Measurements from ENCODE around the gene B4GAT1.
"Not testable (repeated sequence)": the region's sequence is repeated elsewhere in the genome, so short reads cannot be mapped to it uniquely, and the experiment has no call there.

B4GAT1 gene

DNA sequence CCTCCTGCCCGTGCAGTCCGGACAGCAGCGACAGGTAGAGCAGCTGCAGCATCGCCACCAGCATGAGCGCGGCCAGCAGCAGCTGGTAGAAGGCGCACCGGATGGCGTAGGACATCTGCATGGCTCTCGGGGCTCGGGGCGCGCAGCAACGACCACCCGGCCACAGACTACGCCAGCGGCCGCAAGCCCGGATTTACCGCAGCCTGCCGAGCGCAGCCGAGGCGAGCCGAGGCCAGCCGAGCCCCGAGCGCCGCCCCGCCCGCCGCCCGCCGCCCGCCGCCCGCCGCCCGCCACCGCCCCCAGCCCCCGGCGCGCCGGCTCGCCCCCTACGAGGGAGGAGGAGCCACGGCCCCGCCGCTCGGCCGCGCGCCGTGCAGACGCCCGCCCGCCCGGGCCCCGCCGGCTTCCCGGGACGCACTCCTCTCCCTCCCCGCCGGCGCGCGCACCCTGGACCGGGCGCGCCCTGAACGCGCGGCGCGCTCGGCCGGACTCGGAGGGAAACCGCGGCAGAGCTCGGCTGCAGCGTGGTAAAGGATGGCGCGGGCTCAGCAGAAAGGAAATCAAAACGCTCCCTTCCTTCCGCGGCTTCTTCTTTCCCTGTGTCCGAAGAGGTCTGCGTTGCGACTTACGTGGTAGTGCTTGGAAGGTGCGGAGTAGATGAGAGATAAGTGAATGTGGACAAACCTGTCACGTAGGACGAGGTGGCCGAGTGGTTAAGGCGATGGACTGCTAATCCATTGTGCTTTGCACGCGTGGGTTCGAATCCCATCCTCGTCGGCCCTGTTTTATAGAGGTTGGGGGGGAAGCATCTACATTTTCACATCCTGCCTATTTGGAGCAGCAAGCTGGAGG is at the start of gene B4GAT1:
B4GAT1 (minus strand) TSS at position 205 of the 852 bp plus-strand sequence; CDS start at position 121, 84 bp downstream.
- peak; percentile 92 for DNase-seq

DNA sequence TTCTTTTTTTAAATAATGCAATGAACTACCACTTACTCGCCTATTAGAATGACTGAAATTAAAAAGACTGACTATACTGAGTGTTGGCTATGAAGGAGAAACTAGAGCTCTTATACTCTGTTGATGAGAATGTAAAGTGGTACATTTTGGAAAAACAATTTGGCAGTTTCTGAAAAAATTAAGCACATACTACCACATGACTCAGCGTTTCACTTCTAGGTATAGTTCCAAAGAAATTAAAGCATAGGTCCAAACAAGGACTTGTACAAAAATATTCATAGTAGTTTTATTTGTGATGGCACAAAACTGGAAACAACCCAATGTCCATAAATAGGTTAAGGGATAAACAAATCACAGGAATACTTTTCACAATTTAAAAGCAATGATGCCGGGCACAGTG is 46.5 kb upstream of the B4GAT1 start:
- no peak for DNase-seq

DNA sequence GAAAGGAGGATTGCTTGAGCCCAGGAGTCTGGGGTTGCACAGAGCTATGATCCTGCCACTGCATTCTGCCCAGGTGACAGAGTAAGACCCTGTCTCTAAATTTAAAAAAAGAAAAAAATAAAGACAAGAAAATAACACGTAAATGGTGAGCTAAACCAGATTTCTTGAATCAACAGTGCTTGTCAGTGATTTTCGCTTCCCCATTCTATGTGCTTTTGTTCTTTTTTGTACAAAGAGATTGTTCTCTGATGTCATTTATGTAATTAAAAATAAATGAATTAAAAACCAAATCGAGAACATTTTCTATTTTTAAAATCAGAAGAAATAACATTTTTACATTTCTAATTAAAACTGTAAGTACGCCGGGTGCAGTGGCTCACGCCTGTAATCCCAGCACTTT is 43.9 kb upstream of the B4GAT1 start:
- no peak for DNase-seq

DNA sequence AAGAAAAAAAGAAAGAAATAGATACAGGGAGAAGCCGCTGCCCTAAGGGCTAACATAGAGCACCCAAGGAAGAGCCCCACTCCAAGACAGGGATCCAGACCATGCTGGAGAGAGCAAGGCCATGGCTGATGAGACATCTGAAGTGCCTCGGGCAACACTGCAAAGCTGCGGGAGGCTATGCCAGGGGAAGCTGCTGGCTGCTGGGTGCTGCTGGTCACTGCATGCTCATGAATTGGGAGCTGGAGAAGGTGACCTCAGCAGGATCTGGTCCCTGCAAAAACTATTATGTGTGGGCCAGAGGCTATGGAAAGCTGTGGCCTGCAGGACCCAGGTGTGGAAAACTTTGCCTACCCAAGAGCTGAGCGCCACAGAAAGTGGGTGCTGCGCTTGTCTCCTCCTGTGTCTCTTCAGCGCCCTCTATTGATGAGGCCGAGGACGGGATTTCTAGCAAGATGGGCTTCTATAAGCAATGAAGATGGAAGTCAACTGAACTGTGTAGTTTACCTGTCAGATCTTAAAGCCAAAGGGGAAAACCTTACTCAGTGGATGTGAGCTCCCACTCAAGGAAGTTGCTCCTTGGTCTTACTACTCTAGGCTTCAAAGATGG is 41.5 kb upstream of the B4GAT1 start:
- peak; percentile 52 for DNase-seq

DNA sequence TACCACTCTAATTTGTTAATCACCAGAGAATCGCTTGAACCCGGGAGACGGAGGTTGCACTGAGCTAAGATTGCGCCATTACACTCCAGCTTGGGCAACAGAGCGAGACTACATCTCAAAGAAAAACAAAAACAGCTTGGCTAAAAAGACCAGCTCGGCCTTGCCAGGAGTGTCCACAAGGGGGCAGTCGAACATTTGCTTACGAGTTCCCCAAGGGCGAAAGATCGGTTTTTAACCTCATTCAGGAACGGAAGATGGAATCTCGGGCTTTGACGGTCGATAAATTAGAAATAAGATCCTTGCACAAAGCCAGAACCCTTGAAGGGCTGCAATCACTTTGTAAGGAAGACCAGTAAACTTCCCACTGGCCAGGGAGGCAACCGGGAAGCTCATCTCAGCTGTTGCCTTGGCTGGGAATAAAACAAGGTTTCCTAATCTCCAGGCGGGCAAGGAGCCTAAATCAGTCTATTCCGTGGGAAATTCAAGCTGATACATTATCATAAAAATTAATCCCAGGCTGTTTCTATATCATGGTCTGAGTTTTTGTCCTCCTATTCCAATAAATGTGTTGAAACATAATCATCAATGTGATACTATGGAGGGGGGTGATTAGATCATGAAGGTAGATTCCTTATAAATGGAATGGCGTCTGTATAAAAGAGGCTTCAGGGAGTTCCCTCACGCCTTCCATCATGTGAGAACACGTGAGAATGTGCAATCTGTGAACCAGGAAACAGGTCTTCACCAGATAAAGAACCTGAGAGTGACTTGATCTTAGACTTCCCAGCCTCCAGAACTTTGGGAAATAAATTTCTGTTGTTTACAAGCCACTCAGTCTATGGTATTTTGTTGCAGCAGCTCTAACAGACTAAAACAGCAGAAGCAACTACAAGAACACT is 39.0 kb upstream of the B4GAT1 start:
- peak; percentile 83 for DNase-seq

DNA sequence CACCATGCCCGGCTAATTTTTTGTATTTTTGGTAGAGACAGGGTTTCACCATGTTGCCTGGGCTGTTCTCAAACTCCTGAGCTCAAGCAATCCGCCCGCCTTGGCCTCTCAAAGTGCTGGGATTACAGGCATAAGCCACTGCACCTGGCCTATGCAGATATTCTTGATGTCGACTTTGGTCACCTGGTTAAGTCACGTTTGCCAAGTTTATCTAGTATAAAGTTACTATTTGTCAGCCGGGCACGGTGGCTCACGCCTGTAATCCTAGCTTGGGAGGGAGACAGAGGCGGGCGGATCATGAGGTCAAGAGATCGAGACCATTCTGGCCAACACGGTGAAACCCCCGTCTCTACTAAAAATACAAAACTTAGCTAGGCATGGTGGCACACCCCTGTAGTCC is 36.9 kb upstream of the B4GAT1 start:
- DNase-seq: not testable (repeated sequence)

DNA sequence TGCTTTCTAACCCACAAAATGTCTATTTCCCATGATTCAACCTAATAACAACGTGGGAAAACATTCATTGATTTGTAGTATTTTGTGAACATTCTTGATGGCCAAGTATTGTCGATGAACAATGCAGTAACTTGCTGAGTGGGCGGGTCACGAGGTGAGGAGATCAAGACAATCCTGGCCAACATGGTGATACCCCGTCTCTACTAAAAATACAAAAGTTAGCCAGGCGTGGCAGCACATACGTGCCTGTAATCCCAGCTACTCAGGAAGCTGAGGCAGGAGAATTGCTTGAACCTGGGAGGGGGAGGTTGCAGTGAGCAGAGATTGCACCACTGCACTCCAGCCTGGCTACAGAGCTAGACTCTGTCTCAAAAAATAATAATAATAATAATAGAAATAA is 32.8 kb upstream of the B4GAT1 start:
- DNase-seq: not testable (repeated sequence)

DNA sequence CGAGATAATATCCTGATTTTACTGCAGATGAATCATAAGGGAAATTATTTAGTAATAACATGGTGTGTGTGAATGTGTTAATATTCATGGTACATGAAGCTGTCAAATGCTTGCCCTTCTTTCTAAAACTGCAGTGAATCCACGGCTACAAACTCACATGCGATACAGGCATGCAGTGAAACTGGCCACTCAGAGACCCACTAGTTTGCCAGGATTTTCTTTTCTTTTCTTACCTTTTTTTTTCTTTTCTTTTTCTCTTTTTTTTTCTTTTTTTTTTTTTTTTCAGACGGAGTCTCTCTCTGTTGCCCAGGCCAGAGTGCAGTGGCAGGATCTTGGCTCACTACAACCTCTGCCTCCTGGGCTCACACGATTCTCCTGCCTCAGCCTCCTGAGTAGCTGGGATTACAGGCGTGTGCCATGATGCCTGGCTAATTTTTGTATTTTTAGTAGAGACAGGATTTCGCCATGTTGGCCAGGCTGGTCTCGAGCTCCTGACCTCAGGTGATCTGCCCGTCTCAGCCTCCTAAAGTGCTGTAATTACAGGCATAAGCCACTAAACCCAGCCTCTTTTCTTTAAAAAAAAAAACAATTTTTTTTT is 26.4 kb upstream of the B4GAT1 start:
- not testable (repeated sequence) for DNase-seq

DNA sequence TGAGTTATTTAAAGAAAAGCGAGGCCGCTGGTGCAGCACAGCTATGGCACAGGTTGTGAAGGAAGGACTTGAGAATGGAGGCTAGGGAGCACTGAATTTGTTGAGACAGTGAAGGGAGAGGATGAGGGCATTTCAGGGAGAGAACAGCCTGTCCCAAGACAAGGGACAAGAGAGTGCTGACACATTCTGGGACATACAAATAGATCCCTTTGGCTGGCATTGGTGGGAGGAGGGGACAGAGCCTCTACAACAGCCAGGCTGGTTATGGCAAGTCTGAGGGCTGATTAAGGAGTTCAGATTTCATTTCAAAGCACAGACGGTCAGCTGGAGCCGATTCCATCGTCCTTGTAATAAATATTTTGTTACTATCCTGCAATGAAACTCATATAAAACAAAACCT is 25.8 kb upstream of the B4GAT1 start:
- DNase-seq: no peak

DNA sequence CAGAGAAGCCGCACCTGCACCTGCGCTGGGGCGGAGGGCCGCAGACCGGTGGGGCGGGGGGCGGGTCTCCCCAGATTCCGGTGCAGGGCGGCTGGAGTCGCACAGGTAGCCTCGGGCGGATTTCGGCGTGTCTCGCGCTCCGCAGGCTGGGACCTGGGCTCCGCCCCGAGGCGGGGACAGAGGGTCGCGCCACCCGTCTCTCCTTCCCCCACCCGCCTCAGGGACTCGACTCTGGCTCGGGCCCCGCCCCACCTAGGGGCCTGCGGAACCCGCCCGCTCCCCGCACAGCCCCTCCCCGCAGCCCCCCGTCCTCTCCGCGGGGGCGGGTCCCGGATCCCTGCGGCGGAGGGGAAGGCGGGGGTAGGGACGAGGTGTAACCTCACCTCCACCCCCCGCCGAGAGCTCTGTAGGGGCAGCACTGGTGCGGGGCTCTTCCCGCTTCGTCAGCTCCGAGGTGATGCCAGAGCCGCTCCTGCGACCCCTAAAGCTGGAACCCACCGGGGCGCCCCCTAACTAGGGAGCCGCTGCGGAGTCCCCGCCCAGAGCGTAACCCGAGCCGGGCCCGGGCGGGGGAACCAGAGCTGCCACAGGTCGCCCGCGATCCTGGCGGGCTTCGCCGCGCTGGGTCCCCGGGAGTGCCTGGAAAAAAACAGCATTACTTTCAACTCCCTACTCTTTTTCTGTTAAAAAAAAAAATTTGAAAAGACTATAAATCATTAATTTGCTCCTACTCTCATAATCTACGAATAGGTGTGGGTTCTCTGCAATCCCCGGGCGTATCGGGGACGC is 24.4 kb upstream of the B4GAT1 start, which contains the start of gene SLC29A2:
SLC29A2 (minus strand) TSS at position 134 of the 789 bp plus-strand sequence. CDS start 169 bp downstream, outside the sequence.
- DNase-seq: peak; percentile 62

DNA sequence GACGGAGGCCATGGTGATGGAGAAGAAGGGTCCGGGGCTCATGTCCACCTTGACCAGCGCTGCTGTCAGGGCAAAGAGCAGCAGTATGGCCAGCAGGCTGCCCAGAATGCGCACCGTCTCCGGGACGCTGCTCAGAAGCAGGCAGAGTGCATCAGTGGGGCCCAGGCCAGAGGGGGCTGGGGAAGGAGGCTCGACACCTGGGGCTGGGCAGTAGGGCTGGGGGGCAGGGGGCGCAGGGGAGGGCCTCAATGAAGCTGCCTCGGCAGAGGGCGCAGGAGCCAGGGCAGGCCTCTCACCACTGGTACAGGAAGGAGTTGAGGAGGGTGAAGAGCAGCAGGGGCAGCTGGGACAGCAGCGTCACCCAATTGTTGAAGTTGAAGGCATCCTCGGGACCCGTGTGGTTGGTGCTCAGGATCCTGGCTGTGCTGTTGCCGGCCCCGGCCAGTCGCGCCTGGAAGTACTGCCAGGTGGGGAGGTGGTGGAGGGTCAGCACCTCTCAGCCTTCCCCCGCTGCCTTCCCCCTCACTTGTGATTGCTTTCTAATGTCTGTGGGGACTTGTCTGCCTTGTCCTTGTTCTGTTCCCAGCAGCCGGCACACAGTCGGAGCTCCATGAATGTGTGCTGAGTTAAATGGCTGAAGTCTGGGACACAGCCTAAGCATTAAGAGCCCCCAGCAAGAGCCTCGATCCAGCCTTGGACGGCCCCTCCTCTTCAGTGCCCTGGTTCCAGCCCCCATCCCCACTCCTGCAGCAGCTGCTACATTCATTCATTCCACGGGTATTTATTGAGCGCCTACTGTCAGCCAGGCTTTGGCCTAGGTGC is 21.9 kb upstream of the B4GAT1 start:
- DNase-seq: no peak

DNA sequence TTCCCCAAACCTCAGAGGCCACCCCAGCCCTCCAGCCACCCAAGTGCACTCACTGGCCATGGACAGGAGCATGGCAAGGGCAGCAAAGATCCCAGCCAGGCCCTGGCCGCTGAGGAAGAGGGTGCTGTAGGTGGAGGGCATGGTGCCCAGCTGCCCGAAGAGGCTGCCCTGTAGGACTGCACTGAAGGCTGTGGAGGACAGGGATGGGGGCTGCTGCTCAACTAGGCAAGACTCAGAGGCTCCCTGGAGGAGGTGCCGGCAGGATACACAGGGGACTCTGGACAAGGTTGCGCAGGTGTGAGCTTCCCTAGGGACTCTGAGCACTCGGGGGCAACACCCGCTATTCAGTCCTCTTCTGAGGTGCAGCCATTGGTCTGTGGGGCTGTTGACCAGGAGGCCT is 21.1 kb upstream of the B4GAT1 start:
- DNase-seq: no peak

DNA sequence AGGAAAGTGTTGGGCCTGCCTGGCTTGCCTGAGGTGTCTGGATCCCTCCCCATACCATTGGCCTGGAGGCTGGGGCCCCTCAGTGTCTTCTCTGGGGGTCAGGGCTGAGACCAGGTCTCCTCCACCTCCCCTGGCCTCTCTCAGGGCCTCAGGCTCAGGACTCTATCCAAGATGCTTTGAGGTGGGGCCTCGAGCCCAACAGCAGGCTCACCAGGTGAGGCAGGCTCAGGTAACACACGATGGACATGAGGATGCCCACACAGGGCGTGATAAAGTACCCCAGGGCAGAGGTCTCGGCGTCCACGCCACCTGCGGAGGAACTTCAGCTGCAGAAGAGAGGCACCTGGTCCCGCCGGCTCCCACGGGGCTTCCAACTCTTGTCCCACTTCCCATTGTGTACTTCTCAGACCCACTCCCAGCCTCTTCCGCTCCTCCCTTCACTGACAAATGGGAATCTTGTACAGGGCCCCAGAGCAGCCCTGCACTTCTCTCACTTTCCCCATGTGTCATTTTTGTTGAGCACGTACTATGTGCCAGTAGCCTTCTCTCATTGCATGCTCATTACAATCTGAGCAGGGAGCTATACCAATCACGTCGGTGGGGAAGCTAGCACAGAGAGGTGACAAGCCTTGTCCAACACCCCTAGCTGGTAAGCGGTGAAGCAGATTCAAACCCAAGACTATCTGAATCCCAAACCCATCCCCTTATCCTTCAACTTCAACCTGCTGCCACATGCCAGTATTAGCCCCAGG is 20.3 kb upstream of the B4GAT1 start:
- no peak for DNase-seq

DNA sequence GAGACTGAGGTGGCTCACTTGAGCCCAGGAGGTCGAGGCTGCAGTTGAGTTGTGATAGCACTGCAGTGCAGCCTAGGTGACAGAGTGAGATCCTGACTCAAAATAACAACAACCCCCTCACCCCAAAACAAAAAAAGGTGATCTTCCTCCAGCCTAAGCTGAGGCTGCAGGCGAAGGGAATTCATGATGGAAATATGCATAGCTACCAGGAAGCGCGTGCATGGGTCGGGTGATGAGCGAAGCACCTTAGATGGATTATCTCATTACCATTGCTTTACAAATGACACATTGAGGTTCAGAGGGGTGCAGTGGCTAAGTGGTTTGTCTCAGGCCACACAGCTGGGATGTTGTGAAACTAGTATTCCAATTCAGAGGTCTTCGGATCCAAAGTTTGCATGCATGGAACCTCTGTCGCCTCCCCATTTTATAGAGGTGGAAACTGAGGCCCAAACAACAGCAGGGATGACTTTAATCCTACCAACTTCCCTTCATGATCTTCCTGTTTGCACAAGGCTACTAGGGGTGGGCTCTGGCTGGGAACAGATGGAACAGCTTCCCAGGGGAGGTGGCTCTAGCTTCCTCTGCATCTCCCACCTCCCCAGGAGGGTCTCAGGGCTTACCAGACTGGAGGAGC is 19.5 kb upstream of the B4GAT1 start:
- no peak for DNase-seq

DNA sequence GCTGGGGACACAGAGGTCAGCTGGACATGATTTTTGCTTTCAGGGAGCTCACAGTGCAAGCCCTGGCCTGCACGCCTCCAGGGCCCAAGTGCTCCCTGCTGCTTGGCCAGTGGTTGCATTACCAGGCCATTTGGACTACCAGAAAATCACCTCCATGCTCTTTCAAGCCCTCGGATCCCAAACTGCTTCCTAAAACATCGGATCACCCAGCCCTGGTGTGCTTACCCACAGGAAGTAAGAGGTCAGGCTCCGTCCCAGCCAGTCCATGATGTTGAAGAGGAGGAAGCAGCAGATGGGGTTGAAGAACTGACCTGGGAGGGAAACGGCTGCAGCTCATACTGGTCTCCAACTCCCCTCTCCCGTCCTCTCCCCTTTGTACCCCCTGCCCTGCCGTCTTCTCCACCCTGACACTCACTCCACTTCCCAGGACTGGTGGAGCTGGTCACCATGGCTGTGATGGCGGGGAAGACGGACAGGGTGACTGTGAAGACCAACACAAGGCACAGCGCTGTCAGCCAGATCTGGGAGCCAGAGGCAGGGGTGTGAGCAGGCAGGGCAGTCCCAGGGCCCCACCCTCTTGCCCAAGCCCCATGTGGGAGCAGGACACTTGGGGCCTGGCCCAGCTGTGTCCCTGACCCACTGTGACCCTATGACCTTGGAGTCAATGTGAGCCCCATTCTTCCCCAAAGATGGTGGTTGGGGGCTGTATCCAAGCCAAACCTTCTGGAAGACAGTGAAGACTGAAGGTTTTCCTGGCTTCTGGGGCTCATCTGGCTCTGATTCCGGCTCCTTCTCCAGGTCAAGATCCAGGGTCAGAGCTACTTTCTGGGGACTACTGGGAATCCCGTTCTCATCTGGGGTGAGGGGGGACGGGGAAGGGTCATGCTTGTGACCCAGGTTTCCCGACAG is 18.5 kb upstream of the B4GAT1 start:
- DNase-seq: no peak

DNA sequence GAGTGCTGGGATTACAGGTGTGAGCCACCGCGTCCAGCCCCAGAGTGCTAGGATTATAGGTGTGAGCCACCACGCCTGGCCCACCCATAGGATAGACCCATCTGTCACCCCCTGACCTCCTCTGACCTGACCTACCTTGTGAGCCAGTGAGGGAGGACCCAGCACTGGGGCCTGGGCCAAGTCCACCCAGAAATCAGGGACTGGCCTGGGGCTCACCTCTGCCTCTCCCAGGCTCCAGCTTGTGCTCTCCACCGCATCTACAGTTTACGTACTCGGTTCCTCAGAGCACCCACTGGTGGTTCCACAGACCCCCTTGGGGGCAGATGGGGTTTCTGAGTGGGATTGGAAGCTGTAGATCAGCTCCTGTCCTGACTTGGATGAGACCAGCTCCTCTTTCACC is 17.7 kb upstream of the B4GAT1 start:
- no peak for DNase-seq

DNA sequence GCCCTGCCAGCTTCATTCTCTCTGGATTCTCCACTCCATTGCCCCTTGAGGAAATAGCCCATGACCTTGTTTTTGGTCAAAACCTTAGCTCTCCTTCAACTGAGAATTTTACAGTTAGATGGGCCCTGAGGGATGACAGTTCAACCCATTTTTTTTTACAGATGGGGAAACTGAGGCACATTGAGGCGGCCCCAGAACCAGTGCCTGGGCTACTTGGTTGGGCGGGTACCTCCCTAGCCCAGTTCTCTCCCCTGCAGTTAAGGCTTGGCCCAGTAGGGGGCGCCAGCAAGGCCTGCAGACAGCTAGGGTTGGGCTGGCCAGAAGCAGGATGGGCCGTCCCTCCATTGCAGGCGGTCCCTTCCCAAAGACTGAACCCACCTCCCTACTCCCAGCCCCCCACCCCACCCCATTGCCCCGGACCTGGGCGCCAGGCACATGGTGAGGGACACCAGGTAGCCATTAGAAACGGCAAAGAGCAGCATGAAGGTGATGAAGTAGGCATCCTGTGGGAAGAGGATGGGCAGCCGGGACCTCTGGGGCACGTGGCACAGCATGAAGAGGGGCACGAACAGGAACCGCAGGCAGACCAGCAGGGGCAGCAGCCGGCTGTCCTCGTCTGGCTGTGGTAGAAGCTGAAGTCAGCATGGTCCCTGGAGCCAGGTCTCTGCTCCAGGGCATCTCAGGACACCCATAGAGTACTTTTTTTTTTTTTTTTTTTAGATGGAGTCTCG is 16.5 kb upstream of the B4GAT1 start:
- DNase-seq: no peak

DNA sequence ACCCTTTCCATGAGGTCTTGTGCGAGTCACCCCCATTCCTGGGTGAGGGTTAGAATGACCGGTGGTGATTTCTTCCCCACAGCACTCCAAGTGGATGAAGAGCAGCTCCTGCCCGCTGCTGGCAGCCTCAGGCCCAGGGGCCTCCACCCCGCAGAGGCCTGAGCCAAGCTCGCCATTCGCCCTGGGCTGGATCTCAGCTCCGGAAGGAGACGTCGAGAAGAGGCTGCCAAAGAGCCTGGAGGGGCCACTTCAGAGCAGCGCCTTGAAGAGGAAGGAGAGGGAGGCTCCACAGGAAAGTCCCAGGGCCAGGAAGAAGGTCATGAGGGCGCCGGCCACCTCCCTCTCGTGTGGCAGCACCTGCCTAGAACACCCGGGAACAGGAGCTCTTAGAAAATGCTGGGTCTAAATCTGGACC is 15.8 kb upstream of the B4GAT1 start:
- DNase-seq: no peak
